Gastrocnemius medialis (tissue), 4 donors: Measurements from ENCODE around the gene RBP7.

Source experiments
- CTCF ChIP-seq, 5 experiments: fragments of 450-650 bp in 3 of 5; fragments of 200-600 bp in 2 of 5; sonication (generic) in 2 of 5; IDR thresholded peaks in 4 of 5; conservative IDR thresholded peaks in 1 of 5; 1 replicate in 4 of 5; 2 replicates in 1 of 5; pipeline ENCODE4 v1.5.1; 2016 to 2019; ENCODE audit warnings: antibody characterized with exemption in 5 of 5, mild to moderate bottlenecking in 3 of 5, moderate library complexity in 3 of 5
- POLR2A ChIP-seq, 2 donors: fragments of 450-650 bp; IDR thresholded peaks; one replicate each; pipeline ENCODE4 v1.6.1; 2017; ENCODE audit warnings: antibody characterized with exemption in 2 of 2, mild to moderate bottlenecking in 2 of 2, moderate library complexity in 2 of 2

- TF ChIP-seq CTCF (IDR thresholded peaks at IDR 0.05 in 4 of 5, conservative IDR thresholded peaks at IDR 0.05 in 1 of 5) (no peak), POLR2A (IDR thresholded peaks at IDR 0.05) (no peak)
Observed at GRCh38 chr1:10042746-10043145, 45.7 kb downstream of the RBP7 start.
